T-helper 1 cell (primary cell): ENCODE data around the gene CLEC4M.
"Not testable (repeated sequence)": the region's sequence is repeated elsewhere in the genome, so short reads cannot be mapped to it uniquely, and the experiment has no call there.

Experiments
- DNase-seq, 5 donors: peaks; one replicate each; pipeline ENCODE4 v3.0.0-alpha.2; 2012 to 2020

CLEC4M gene

GRCh38 chr19:7778081-7778480 is 15.0 kb downstream of the CLEC4M start:
- no peak for DNase-seq

- DNase-seq = no peak
These were observed 16.8 kb downstream of the CLEC4M start for GRCh38 chr19:7779631-7780486.

GRCh38 chr19:7781157-7781556 is 18.1 kb downstream of the CLEC4M start:
- DNase-seq = no peak

GRCh38 chr19:7783991-7784423 is 21.0 kb downstream of the CLEC4M start:
- no peak for DNase-seq

- DNase-seq = no peak
These were observed 21.8 kb downstream of the CLEC4M start for GRCh38 chr19:7784856-7785255.

GRCh38 chr19:7787141-7787540 is 24.1 kb downstream of the CLEC4M start:
- no peak for DNase-seq

GRCh38 chr19:7787602-7788177 is 24.6 kb downstream of the CLEC4M start:
- DNase-seq = no peak

GRCh38 chr19:7788178-7788932 is 25.3 kb downstream of the CLEC4M start:
- no peak for DNase-seq

GRCh38 chr19:7788933-7789323 is 25.9 kb downstream of the CLEC4M start:
- DNase-seq = no peak

- DNase-seq = peak in 2 of 5 donors; percentile 26 to 32
These were observed 26.4 kb downstream of the CLEC4M start for GRCh38 chr19:7789447-7789846.

- DNase-seq = no peak
These were observed 27.4 kb downstream of the CLEC4M start for GRCh38 chr19:7790416-7790815.

GRCh38 chr19:7792281-7792680 is 29.2 kb downstream of the CLEC4M start:
- no peak for DNase-seq

GRCh38 chr19:7792701-7793100 is 29.7 kb downstream of the CLEC4M start:
- DNase-seq = not testable (repeated sequence)

GRCh38 chr19:7793493-7793892 is 30.4 kb downstream of the CLEC4M start:
- DNase-seq = no peak

- DNase-seq = no peak
These were observed 32.6 kb downstream of the CLEC4M start for GRCh38 chr19:7795555-7796161.

GRCh38 chr19:7799640-7800355 is 36.8 kb downstream of the CLEC4M start:
- peak in 4 of 5 donors; percentile 17 to 68 (median 52) for DNase-seq

- no peak for DNase-seq
These were observed 38.1 kb downstream of the CLEC4M start for GRCh38 chr19:7801020-7801570.

GRCh38 chr19:7806234-7806633 is 43.2 kb downstream of the CLEC4M start:
- DNase-seq = no peak

- DNase-seq = no peak
These were observed 43.8 kb downstream of the CLEC4M start for GRCh38 chr19:7806876-7807275.

- no peak for DNase-seq
These were observed 45.1 kb downstream of the CLEC4M start for GRCh38 chr19:7808108-7808507.

- DNase-seq = no peak
These were observed 48.9 kb downstream of the CLEC4M start for GRCh38 chr19:7811989-7812388.

GRCh38 chr19:7815325-7815724 is 52.3 kb downstream of the CLEC4M start:
- DNase-seq = peak in 1 of 5 donors; percentile 57
